Measurements from ENCODE around the gene LRRC45. TPM values are rescaled to one million over a fixed set of nuclear protein-coding genes. Genes with fewer than 3 reads are reported as not detected.

LRRC45 gene
- total RNA-seq, 1 donor from 2014 or later, result 15.2 TPM

GRCh38 chr17:82018989-82019689, 4.0 kb upstream of the LRRC45 start:
- DNase-seq (ENCODE audit: low read depth), result no peak

GRCh38 chr17:82019690-82020571, 3.2 kb upstream of the LRRC45 start:
- DNase-seq (ENCODE audit: low read depth), result no peak

- no peak for DNase-seq (ENCODE audit: low read depth)
Observed at GRCh38 chr17:82020572-82021106, 2.5 kb upstream of the LRRC45 start.

- peak; percentile 66 for DNase-seq (ENCODE audit: low read depth)
Observed at GRCh38 chr17:82021107-82021899, 1.8 kb upstream of the LRRC45 start.

GRCh38 chr17:82021900-82022309, 1.2 kb upstream of the LRRC45 start:
- no peak for DNase-seq (ENCODE audit: low read depth)

GRCh38 chr17:82022310-82022980, 660 bp upstream of the LRRC45 start, which contains the start of gene CENPX:
TSS of gene CENPX (minus strand) at chr17:82022878. CDS start at chr17:82022861, 17 bp downstream.
- DNase-seq (ENCODE audit: low read depth), result no peak

GRCh38 chr17:82023447-82024241, 539 bp downstream of the LRRC45 start:
- DNase-seq (ENCODE audit: low read depth), result no peak

- DNase-seq (ENCODE audit: low read depth), result no peak
Observed at GRCh38 chr17:82024859-82025258, 1.8 kb downstream of the LRRC45 start.

- no peak for DNase-seq (ENCODE audit: low read depth)
Observed at GRCh38 chr17:82025401-82026107, 2.4 kb downstream of the LRRC45 start.

- DNase-seq (ENCODE audit: low read depth), result no peak
Observed at GRCh38 chr17:82028246-82028645, 5.1 kb downstream of the LRRC45 start.

GRCh38 chr17:82028966-82029365, 5.9 kb downstream of the LRRC45 start:
- no peak for DNase-seq (ENCODE audit: low read depth)

GRCh38 chr17:82029391-82029790, 6.3 kb downstream of the LRRC45 start:
- DNase-seq (ENCODE audit: low read depth), result no peak

- DNase-seq (ENCODE audit: low read depth), result no peak
Observed at GRCh38 chr17:82029990-82030469, 6.9 kb downstream of the LRRC45 start.

- peak; percentile 57 for DNase-seq (ENCODE audit: low read depth)
Observed at GRCh38 chr17:82030470-82031302, 7.6 kb downstream of the LRRC45 start.

GRCh38 chr17:82031303-82031884, 8.3 kb downstream of the LRRC45 start, which contains the start of gene RAC3:
TSS of gene RAC3 (plus strand) at chr17:82031678. CDS start at chr17:82031762, 84 bp downstream.
- DNase-seq (ENCODE audit: low read depth), result no peak

- no peak for DNase-seq (ENCODE audit: low read depth)
Observed at GRCh38 chr17:82031885-82032627, 9.0 kb downstream of the LRRC45 start.

- DNase-seq (ENCODE audit: low read depth), result no peak
Observed at GRCh38 chr17:82033359-82034085, 10.4 kb downstream of the LRRC45 start.
